ENCODE data around the gene SLC7A14. TPM values are rescaled to one million over a fixed set of nuclear protein-coding genes. Genes with fewer than 3 reads are reported as not detected.

SLC7A14 gene
- total and polyA plus RNA-seq, 2 of the 13 experiments (the other 11 are each of a cell fraction or from before 2014, with no cell fraction given): not detected

- H3K4me2 ChIP-seq (ENCODE audit: low read depth, low read length): no peak overlapping the region
- in situ Hi-C loops (cut with HindIII; ENCODE audit: extremely low pct_ligation_motif_present, low pct_unique_long_range_greater_than_20kb) (no loop called here), intact Hi-C loops (cut with micrococcal nuclease; ENCODE audit: unreplicated experiment) (no loop called here)
- DNase-seq (ENCODE audit: low spot score): no peak
- TF ChIP-seq NR2F2 (IDR thresholded peaks at IDR 0.05; ENCODE audit: borderline replicate concordance, low read depth) (0 out of 2 replicates have a peak, but pooled peaks have one; percentile 27), REPIN1 (CRISPR knock-in tag; IDR thresholded peaks at IDR 0.05; ENCODE audit: borderline replicate concordance, low read depth) (no peak), NR2F6 (IDR thresholded peaks at IDR 0.05) (peak; percentile 35; the same call in 1 of the 2 replicates), NR2F6 (CRISPR knock-in tag; IDR thresholded peaks at IDR 0.05) (no peak), ZNF737 (CRISPR knock-in tag; IDR thresholded peaks at IDR 0.05; ENCODE audit: borderline replicate concordance) (no peak)
- H3K9ac ChIP-seq (ENCODE audit: insufficient read depth, low read depth, low read length): no peak overlapping the region
- WGBS (ENCODE audit: low lambda C conversion rate): 3% methylated on average over 3 of the region's 4 CpGs
- no peaks in the 10 kb centered on the region for H4K20me1 ChIP-seq (ENCODE audit: insufficient read depth, low read length)
- no peaks in the 10 kb centered on the region for H3K36me3 ChIP-seq (replicated peaks in 1 of 2; ENCODE audit: control insufficient read depth in 1 of 2, insufficient read depth in 2 of 2, low read length in 2 of 2)
- 0 out of 2 replicates have a peak, but pooled peaks cover 6% of the 10 kb centered on the region for H3K4me1 ChIP-seq (ENCODE audit: insufficient read depth, low read length)
- ChIA-PET CTCF (ENCODE audit: low intra/inter-chr PET ratio, low total read pairs) (no interaction called here), POLR2A (no interaction called here)
- no peaks in the 10 kb centered on the region; a peak in 1 of 5 replicates for H3K27me3 ChIP-seq (ENCODE audit: control insufficient read depth in 1 of 2, insufficient read depth in 2 of 2, low read length in 2 of 2)
- H3K27ac ChIP-seq (ENCODE audit: extremely low read length, insufficient read depth, low read length): no peak overlapping the region
- no peaks in the 10 kb centered on the region for H3K79me2 ChIP-seq (ENCODE audit: insufficient read depth, low read length)
- no TSS peak for BruUV-seq (replicated peaks)
- no peaks in the 10 kb centered on the region for H3K9me3 ChIP-seq (ENCODE audit: low read length)
- no peak overlapping the region for H2AFZ ChIP-seq (ENCODE audit: low read length)
- no peak overlapping the region for H3K4me3 ChIP-seq (replicated peaks in 1 of 3; ENCODE audit: insufficient read depth in 1 of 3, low read depth in 2 of 3, low read length in 3 of 3)
- no peak for ATAC-seq
- no peak for FAIRE-seq
Measured at GRCh38 chr3:170633573-170633972, 47.7 kb upstream of the SLC7A14 start.

GRCh38 chr3:170632780-170633179 lies 46.9 kb upstream of the SLC7A14 start:
- Histone ChIP-seq H4K20me1 (ENCODE audit: insufficient read depth, low read length) (no peaks in the 10 kb centered on the region), H3K27ac (ENCODE audit: extremely low read length, insufficient read depth, low read length) (no peak overlapping the region), H3K4me1 (ENCODE audit: insufficient read depth, low read length) (0 out of 2 replicates have a peak, but pooled peaks cover 6% of the 10 kb centered on the region), H3K4me3 (replicated peaks in 1 of 3; ENCODE audit: insufficient read depth in 1 of 3, low read depth in 2 of 3, low read length in 3 of 3) (no peak overlapping the region), H3K27me3 (ENCODE audit: control insufficient read depth in 1 of 2, insufficient read depth in 2 of 2, low read length in 2 of 2) (no peaks in the 10 kb centered on the region), H2AFZ (ENCODE audit: low read length) (no peak overlapping the region), H3K9me3 (ENCODE audit: low read length) (no peaks in the 10 kb centered on the region), H3K4me2 (ENCODE audit: low read depth, low read length) (no peak overlapping the region), H3K79me2 (ENCODE audit: insufficient read depth, low read length) (no peaks in the 10 kb centered on the region), H3K9ac (ENCODE audit: insufficient read depth, low read depth, low read length) (no peak overlapping the region), H3K36me3 (replicated peaks in 1 of 2; ENCODE audit: control insufficient read depth in 1 of 2, insufficient read depth in 2 of 2, low read length in 2 of 2) (no peaks in the 10 kb centered on the region)
- intact Hi-C loops (cut with micrococcal nuclease; ENCODE audit: unreplicated experiment) (no loop called here), in situ Hi-C loops (cut with HindIII; ENCODE audit: extremely low pct_ligation_motif_present, low pct_unique_long_range_greater_than_20kb) (no loop called here)
- no peak for ATAC-seq
- 48% methylated on average over 4 of the region's 4 CpGs for WGBS (ENCODE audit: low lambda C conversion rate)
- POLR2A ChIA-PET: no interaction called here
- no peak for DNase-seq (ENCODE audit: low spot score)
- CTCF ChIA-PET (ENCODE audit: low intra/inter-chr PET ratio, low total read pairs): no interaction called here
- BruUV-seq (replicated peaks): no TSS peak
- FAIRE-seq: no peak
- TF ChIP-seq NFKBIZ (CRISPR knock-in tag; IDR thresholded peaks at IDR 0.05): no peak
- no peak for TF ChIP-seq CENPX (CRISPR knock-in tag; IDR thresholded peaks at IDR 0.05)
- TF ChIP-seq NCOA2 (CRISPR knock-in tag; IDR thresholded peaks at IDR 0.05): no peak
- no peak for TF ChIP-seq ZNF841 (CRISPR knock-in tag; IDR thresholded peaks at IDR 0.05; ENCODE audit: borderline replicate concordance)
- TF ChIP-seq CREM (IDR thresholded peaks at IDR 0.05): no peak
- TF ChIP-seq CREM (CRISPR knock-in tag; IDR thresholded peaks at IDR 0.05): no peak
- no peak for TF ChIP-seq FOXA3 (CRISPR knock-in tag; IDR thresholded peaks at IDR 0.05)
- no peak for TF ChIP-seq MED13 (CRISPR knock-in tag; IDR thresholded peaks at IDR 0.05)
- no peak for TF ChIP-seq ZNF326 (CRISPR knock-in tag; IDR thresholded peaks at IDR 0.05; ENCODE audit: borderline replicate concordance)
- no peak for TF ChIP-seq KAT7 (CRISPR knock-in tag; IDR thresholded peaks at IDR 0.05; ENCODE audit: borderline replicate concordance)
- TF ChIP-seq ZXDC (CRISPR knock-in tag; IDR thresholded peaks at IDR 0.05): no peak
- TF ChIP-seq ZMYM2 (CRISPR knock-in tag; IDR thresholded peaks at IDR 0.05): no peak
- no peak for TF ChIP-seq YEATS2 (CRISPR knock-in tag; IDR thresholded peaks at IDR 0.05; ENCODE audit: borderline replicate concordance)
- TF ChIP-seq HNF1B (CRISPR knock-in tag; IDR thresholded peaks at IDR 0.05): no peak
